ENCODE data around the gene NFIX.

DNA sequence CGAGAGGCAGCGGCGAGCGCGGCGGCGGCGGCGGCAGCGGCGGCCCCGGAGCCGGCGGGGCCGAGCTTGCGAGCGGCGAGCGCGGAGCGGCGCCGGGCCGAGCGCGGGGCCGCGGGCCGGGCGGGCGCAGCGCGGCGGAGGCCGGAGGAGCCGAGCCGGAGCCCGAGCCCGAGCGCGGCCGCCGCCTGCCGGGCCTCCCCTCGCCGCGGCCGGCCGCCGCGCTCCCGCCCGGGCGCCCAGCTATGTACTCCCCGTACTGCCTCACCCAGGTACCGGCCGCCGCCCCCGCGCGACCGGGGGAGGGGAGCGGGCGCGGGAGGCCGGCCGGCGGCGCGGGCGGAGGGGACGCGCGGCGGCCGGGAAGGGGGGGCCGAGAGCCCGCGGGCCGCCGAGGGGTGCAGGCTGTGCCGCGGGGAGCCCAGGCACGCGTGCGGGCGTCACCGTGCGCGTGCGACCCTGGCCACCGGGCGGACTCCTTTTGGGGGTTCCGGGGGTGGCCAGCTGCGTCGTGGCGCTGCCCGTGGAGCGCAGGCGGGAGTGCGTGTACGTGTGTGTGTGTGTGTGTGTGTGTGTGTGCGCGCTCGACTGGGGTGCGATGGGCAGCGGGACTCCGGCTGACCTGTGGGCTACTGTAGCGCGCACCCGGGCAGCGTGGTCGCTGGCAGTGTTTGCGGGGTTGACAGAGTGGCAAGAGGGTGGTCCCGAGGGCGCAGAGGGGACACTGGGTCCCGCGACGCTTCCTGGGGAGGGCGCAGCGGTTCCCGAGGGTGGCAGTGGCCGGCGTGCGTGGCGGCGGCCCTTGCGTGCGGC lies 526 bp downstream of the NFIX start:
- TF ChIP-seq, protein P1, sequence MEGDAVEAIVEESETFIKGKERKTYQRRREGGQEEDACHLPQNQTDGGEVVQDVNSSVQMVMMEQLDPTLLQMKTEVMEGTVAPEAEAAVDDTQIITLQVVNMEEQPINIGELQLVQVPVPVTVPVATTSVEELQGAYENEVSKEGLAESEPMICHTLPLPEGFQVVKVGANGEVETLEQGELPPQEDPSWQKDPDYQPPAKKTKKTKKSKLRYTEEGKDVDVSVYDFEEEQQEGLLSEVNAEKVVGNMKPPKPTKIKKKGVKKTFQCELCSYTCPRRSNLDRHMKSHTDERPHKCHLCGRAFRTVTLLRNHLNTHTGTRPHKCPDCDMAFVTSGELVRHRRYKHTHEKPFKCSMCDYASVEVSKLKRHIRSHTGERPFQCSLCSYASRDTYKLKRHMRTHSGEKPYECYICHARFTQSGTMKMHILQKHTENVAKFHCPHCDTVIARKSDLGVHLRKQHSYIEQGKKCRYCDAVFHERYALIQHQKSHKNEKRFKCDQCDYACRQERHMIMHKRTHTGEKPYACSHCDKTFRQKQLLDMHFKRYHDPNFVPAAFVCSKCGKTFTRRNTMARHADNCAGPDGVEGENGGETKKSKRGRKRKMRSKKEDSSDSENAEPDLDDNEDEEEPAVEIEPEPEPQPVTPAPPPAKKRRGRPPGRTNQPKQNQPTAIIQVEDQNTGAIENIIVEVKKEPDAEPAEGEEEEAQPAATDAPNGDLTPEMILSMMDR (IDR thresholded peaks at IDR 0.05; ENCODE audit: insufficient read depth, low read depth, low read length) = no peak
- no peak for TF ChIP-seq EZH2 (IDR thresholded peaks at IDR 0.05; ENCODE audit: insufficient read depth, low read length)

Measured in astrocyte (in vitro differentiated cells and primary cell).